Endometrial microvascular endothelial cells (primary cell): ENCODE results near the gene PNPLA6. TPM values are rescaled to one million over a fixed set of nuclear protein-coding genes. Genes with fewer than 3 reads are reported as not detected.

Experiments used
- in situ Hi-C: cut with HindIII; loops from 2 replicates; pipeline ENCODE4 v1.10.0; 2017; ENCODE audit warnings: low sequenced_read_pairs, low pct_unique_long_range_greater_than_20kb; ENCODE audit errors: inconsistent ontology term
- total RNA-seq: library from RNA; depleted of rRNA; stranded (reverse); fragments of >200 nt; gene quantifications from one replicate; pipeline ENCODE4 v1.2.3, GENCODE V29; 2015; ENCODE audit errors: inconsistent ontology term

Gene PNPLA6
- total RNA-seq, result 180 TPM

GRCh38 chr19:7535047-7535997, at the start of gene PNPLA6:
PNPLA6 (plus strand) TSS chr19:7535717; CDS start chr19:7535789, 72 bp downstream.
- in situ Hi-C loops, result no loop called here

- in situ Hi-C loops, result no loop called here
These were observed 48.6 kb upstream of the PNPLA6 start for GRCh38 chr19:7486923-7487322.

GRCh38 chr19:7488736-7489353, 46.7 kb upstream of the PNPLA6 start, which contains the start of gene PEX11G:
PEX11G (minus strand) TSS chr19:7489035; CDS start chr19:7489010, 25 bp downstream.
- in situ Hi-C loops, result no loop called here

- in situ Hi-C loops, result no loop called here
These were observed 45.9 kb upstream of the PNPLA6 start for GRCh38 chr19:7489609-7490044.

- in situ Hi-C loops, result no loop called here
These were observed 43.4 kb upstream of the PNPLA6 start for GRCh38 chr19:7492142-7492541.

GRCh38 chr19:7492558-7492957, 43.0 kb upstream of the PNPLA6 start:
- in situ Hi-C loops, result no loop called here

GRCh38 chr19:7494416-7495098, 41.0 kb upstream of the PNPLA6 start:
- in situ Hi-C loops, result no loop called here

GRCh38 chr19:7497292-7497691, 38.2 kb upstream of the PNPLA6 start:
- in situ Hi-C loops, result no loop called here

GRCh38 chr19:7500811-7501450, 34.6 kb upstream of the PNPLA6 start:
- in situ Hi-C loops, result no loop called here

- in situ Hi-C loops, result no loop called here
These were observed 33.0 kb upstream of the PNPLA6 start for GRCh38 chr19:7502552-7502951.

- in situ Hi-C loops, result no loop called here
These were observed 30.8 kb upstream of the PNPLA6 start for GRCh38 chr19:7504684-7505083.

GRCh38 chr19:7505288-7505681, 30.2 kb upstream of the PNPLA6 start:
- in situ Hi-C loops, result no loop called here

- in situ Hi-C loops, result no loop called here
These were observed 29.7 kb upstream of the PNPLA6 start for GRCh38 chr19:7505682-7506384.

- in situ Hi-C loops, result no loop called here
These were observed 28.9 kb upstream of the PNPLA6 start for GRCh38 chr19:7506385-7507328.

- in situ Hi-C loops, result no loop called here
These were observed 27.6 kb upstream of the PNPLA6 start for GRCh38 chr19:7507884-7508283.

GRCh38 chr19:7509625-7510024, 25.9 kb upstream of the PNPLA6 start:
- in situ Hi-C loops, result no loop called here

- in situ Hi-C loops, result no loop called here
These were observed 23.1 kb upstream of the PNPLA6 start for GRCh38 chr19:7512400-7512851.
